ENCODE measurements around the gene SVIL. TPM values are rescaled to one million over a fixed set of nuclear protein-coding genes. Genes with fewer than 3 reads are reported as not detected.

Gene SVIL
- total RNA-seq, 4 donors from 2014 or later = 30.3 to 84.3 (median 62.5) TPM

DNA sequence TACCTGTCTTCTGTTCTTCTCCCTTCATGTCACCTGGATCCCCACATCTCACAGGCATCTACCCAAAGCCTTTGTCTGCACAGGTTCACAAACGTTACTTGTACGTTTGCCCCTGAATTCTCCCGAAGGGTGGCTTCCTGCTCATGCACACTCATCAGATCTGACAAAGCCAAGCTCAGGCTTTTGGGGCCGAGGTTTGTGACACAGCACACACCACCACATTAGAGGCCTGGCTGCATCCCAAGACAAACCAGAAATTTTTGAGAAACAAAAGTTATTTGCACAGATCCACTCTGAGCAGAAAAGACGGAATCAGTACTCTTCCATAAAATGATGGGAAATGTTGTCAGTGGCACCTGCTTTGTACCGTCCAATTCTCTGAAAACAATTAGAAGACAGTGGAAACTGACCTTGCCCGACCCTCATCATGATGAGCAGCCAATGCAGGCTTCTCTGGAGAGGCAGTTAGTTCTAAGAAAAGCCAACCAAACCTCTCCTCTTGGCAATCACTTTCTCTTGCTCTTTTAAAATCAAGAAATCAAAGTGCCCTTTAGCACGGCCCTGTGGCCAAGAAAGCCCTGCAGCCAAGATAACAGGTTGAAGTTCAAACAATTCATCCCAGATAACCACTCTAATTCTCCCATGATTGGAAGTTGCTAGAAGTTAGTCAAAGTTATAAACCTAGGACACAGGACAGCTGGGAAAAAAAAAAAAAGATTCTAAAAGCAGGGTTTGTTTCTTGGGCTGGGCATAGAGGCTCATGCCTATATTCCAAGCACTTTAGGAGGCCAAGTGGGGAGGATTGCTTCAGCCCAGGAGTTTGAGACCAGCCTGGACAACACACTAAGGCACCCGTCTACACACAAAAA is 13.6 kb upstream of the SVIL start:
- H3K4me3 ChIP-seq = peak overlapping the region in 3 of 4 donors; percentile 0 to 40 (median 11)
- H3K4me1 ChIP-seq = peaks cover 0 to 45% (median 0%) of the 10 kb centered on the region in 4 donors
- peak in 2 of 3 donors; percentile 57 to 69 for DNase-seq
- H3K9me3 ChIP-seq = no peaks in the 10 kb centered on the region
- H3K27me3 ChIP-seq = no peaks in the 10 kb centered on the region
- TF ChIP-seq POLR2A (IDR thresholded peaks at IDR 0.05) (no peak), CTCF (IDR thresholded peaks at IDR 0.05) (peak in 3 of 6 experiments; percentile 15 to 28 (median 28))
- H3K36me3 ChIP-seq = no peaks in the 10 kb centered on the region
- H3K27ac ChIP-seq = peak overlapping the region; percentile 5 to 74 (median 51)

- Histone ChIP-seq H3K27ac (peak overlapping the region in 3 of 4 donors; percentile 42 to 74 (median 58)), H3K9me3 (no peaks in the 10 kb centered on the region), H3K27me3 (no peaks in the 10 kb centered on the region), H3K4me1 (peaks cover 0 to 45% (median 0%) of the 10 kb centered on the region in 4 donors), H3K36me3 (no peaks in the 10 kb centered on the region), H3K4me3 (peak overlapping the region in 2 of 4 donors; percentile 12 to 40)
- DNase-seq = no peak
- no peak for TF ChIP-seq CTCF (IDR thresholded peaks at IDR 0.05)
- TF ChIP-seq POLR2A (IDR thresholded peaks at IDR 0.05) = no peak
Measured at GRCh38 chr10:29647478-29647877, 12.7 kb upstream of the SVIL start.

DNA sequence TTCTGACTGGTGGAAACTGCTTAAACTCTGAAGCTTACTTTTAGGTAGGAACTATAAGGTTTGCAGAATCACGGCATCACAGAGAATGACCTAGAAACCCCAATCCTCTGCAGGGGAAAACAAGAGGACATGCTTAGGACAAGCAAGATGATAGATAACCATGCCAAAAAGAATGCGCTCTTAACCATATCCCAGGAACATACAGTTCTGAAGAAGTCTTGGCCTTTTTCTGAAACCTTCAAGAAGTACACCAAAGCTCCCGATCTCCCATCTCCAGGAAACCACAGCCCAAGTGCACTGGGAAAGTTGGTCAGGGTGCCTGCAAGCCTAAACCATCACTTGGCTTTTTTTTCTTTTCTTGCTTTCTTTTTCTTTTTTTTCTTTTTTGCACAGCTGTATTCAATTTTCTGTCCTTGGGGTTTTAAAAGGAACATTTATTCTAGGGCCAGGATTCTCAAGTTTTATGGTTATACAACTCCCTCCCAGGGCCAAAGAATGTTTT is 12.2 kb upstream of the SVIL start:
- peak overlapping the region in 2 of 4 donors; percentile 35 to 40 for H3K4me3 ChIP-seq
- peaks cover 0 to 45% (median 0%) of the 10 kb centered on the region in 4 donors for H3K4me1 ChIP-seq
- no peaks in the 10 kb centered on the region for H3K36me3 ChIP-seq
- no peaks in the 10 kb centered on the region for H3K9me3 ChIP-seq
- H3K27ac ChIP-seq = peak overlapping the region in 3 of 4 donors; percentile 42 to 74 (median 64)
- TF ChIP-seq POLR2A (IDR thresholded peaks at IDR 0.05) (no peak), CTCF (IDR thresholded peaks at IDR 0.05) (no peak)
- H3K27me3 ChIP-seq = no peaks in the 10 kb centered on the region
- no peak for DNase-seq

GRCh38 chr10:29646238-29646902 is 11.6 kb upstream of the SVIL start:
- Histone ChIP-seq H3K27me3 (no peaks in the 10 kb centered on the region), H3K36me3 (no peaks in the 10 kb centered on the region), H3K27ac (peak overlapping the region in 3 of 4 donors; percentile 42 to 74 (median 64)), H3K9me3 (no peaks in the 10 kb centered on the region), H3K4me3 (peak overlapping the region in 2 of 4 donors; percentile 35 to 40), H3K4me1 (peaks cover 0 to 45% (median 0%) of the 10 kb centered on the region in 4 donors)
- TF ChIP-seq POLR2A (IDR thresholded peaks at IDR 0.05) (no peak), CTCF (IDR thresholded peaks at IDR 0.05) (no peak)
- DNase-seq = no peak

DNA sequence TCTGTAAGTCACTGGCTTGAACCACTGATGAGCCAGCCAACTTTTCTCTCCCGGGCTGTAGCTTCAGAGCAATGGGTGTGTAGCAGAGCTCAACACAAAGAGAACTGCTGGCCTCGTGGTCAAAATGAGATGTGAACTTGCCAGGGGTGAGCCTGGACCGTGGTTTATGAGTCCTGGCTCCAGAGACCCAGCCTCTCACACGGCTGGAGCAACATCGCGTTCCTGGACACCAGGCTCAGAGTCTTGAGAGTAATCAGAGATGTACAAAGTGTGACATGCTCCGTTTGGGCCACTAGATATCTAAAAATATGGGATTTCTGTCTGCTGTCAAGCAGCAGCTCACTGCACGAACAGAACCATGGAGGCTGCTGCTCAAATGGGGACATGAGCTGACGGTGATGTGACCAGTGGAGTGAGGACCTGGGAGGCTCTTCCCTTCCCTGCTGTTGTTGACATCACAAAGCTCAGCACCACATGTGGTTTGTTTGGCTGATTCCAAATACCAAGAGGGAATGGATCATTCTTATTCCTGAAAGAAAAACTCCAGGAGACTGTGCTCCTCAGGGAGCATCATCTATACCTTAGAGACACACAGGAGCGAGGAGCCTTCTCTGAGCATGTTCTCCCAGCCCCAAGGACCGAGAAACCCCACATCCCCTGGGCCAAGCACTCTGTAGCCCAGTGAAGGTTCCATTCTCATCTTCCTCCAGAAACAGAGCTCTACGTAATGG is 9.2 kb upstream of the SVIL start:
- DNase-seq = no peak
- TF ChIP-seq POLR2A (IDR thresholded peaks at IDR 0.05) (no peak), CTCF (IDR thresholded peaks at IDR 0.05) (no peak)
- Histone ChIP-seq H3K27ac (peak overlapping the region in 1 of 4 donors; percentile 72), H3K9me3 (no peaks in the 10 kb centered on the region), H3K27me3 (no peaks in the 10 kb centered on the region), H3K36me3 (no peaks in the 10 kb centered on the region), H3K4me1 (peaks cover 0 to 35% (median 0%) of the 10 kb centered on the region in 4 donors), H3K4me3 (no peak overlapping the region)

Data from Peyer's patch (tissue), 4 donors.